Heart right ventricle (tissue), 16 donors: ENCODE results near the gene ZNF705A. TPM values are rescaled to one million over a fixed set of nuclear protein-coding genes. Genes with fewer than 3 reads are reported as not detected.
"Not testable (repeated sequence)": the region's sequence is repeated elsewhere in the genome, so short reads cannot be mapped to it uniquely, and the experiment has no call there.

Source experiments
- ATAC-seq, 8 donors: fragments of 200-7000 bp; cut with Tn5 transposase; one replicate each; pipeline ENCODE4 v1.9.1; 2020; ENCODE audit warnings: mild to moderate bottlenecking in 8 of 8, moderate library complexity in 8 of 8, moderate number of reproducible peaks in 1 of 8
- DNase-seq, 2 donors: peaks; one replicate each; pipeline ENCODE4 v3.0.0-alpha.2; 2020
- H3K27ac ChIP-seq, 10 donors: fragments of 200-600 bp; sonication (generic) in 2 of 10; one replicate each; pipeline versions ENCODE4 v1.5.0 to v1.8.0; 2020 to 2022; ENCODE audit warnings: mild to moderate bottlenecking in 3 of 10
- H3K27me3 ChIP-seq, 7 donors: fragments of 200-600 bp; one replicate each; pipeline ENCODE4 v1.8.0; 2021 to 2022; ENCODE audit warnings: mild to moderate bottlenecking in 2 of 7
- H3K36me3 ChIP-seq, 9 donors: fragments of 200-600 bp; sonication (generic) in 1 of 9; one replicate each; pipeline versions ENCODE4 v1.5.0 to v1.8.0; 2020 to 2022; ENCODE audit warnings: mild to moderate bottlenecking in 2 of 9
- H3K4me1 ChIP-seq, 9 donors: fragments of 200-600 bp; sonication (generic) in 1 of 9; one replicate each; pipeline versions ENCODE4 v1.5.0 to v1.8.0; 2020 to 2022; ENCODE audit warnings: mild to moderate bottlenecking in 4 of 9
- H3K4me3 ChIP-seq, 10 donors: fragments of 200-600 bp; sonication (generic) in 2 of 10; one replicate each; pipeline versions ENCODE4 v1.5.0 to v1.8.0; 2020 to 2022; ENCODE audit warnings: mild to moderate bottlenecking in 7 of 10, moderate library complexity in 2 of 10
- H3K9me3 ChIP-seq, 11 donors: fragments of 200-600 bp in 10 of 11; sonication (generic) in 2 of 11; one replicate each; pipeline versions ENCODE4 v1.5.0 to v1.8.0; 2013 to 2022; ENCODE audit warnings: mild to moderate bottlenecking in 2 of 11, control low read depth in 1 of 11, moderate library complexity in 1 of 11
- CTCF ChIP-seq, 9 donors: fragments of 200-600 bp; sonication (generic) in 2 of 9; IDR thresholded peaks; one replicate each; pipeline versions ENCODE4 v1.5.0 to v1.8.0; 2021 to 2022; ENCODE audit warnings: antibody characterized with exemption in 9 of 9, mild to moderate bottlenecking in 5 of 9, moderate library complexity in 1 of 9
- WGBS, 2 donors: extraction: QIAGEN DNeasy Blood & Tissue Kit; methylation state at CpG; one replicate each; pipeline ENCODE4 v1.1.7; 2013; ENCODE audit warnings: inconsistent platforms in 1 of 2; 5-methylcytosine and 5-hydroxymethylcytosine counted together
- intact Hi-C, 10 donors: fragments of 100-400 bp; cut with DNase I; formaldehyde crosslinking; loops; one replicate each; pipeline versions ENCODE4 v1.11.1 to v1.14.2; 2022
- long read RNA-seq, 3 donors: library from polyadenylated mRNA; unstranded; transcript quantifications; one replicate each; pipeline ENCODE4 v2.0.0, GENCODE V29; 2020 to 2021
- polyA plus RNA-seq, 2 donors: library from polyadenylated mRNA; stranded (reverse); fragments of 200-250 nt; gene quantifications; one replicate each; pipeline ENCODE4 v1.2.3, GENCODE V29; 2013
- total RNA-seq, 10 donors: library from RNA; stranded (reverse); fragmentation: NEBNext Ultra II Directional in 3 of 10; extraction: Animal tissue kit (Norgen Biotek cat#: 25700) in 3 of 10; gene quantifications; one replicate each; pipeline versions ENCODE4 v1.2.1 to v1.2.4, GENCODE V29; 2021 to 2023
- donor health status: Arrhythmogenic right ventricular cardiomyopathy.
- donor health status: ischemic (EF 13 %, LVEDD 7.1; RV severe dilation, severe dysfunction).
- donor health status: healthy with polysubstance abuse.
- donor health status: DM: no; HTN: yes; CAD: no.
- donor health status: DM: no; HTN: no; CAD: no.
- donor health status: ischemic (EF 25% LVEDD 6.9; RV normal size, moderate dysfunction).
- donor health status: ischemic (EF 25% LVEDD 5.7; RV mildly dilated, moderate dysfunction).
- donor health status: healthy.
- donor health status: DM: yes; HTN: yes; CAD: no.
- donor health status: Ischemic cardiomyopathy.
- donor health status: ischemic (EF 35%, LVEDD 5.7; RV mildly dilated, moderate dysfunction).
- donor health status: nonischemic (EF 11% LVEDD 7.7; RV severe dilation, severe dysfunction).
- donor health status: DM: yes; HTN: yes; CAD: no.
- donor health status: PGD.
- donor health status: ischemic (EF 29% LVEDD 5.4; RV normal size, mild dysfunction).
- donor health status: nonischemic (EF 23%, LVEDD 6.1; RV moderate dilation, normal function).

The ZNF705A gene
- total RNA-seq (not detected), polyA plus RNA-seq (not detected)
- long read RNA-seq, donor 1, result 0 reads
- long read RNA-seq, donor 2, result 0 reads
- long read RNA-seq, donor 3, result 0 reads

GRCh38 chr12:8156845-8157244, at the start of gene ZNF705A:
TSS of gene ZNF705A (plus strand) at chr12:8157015. CDS start at chr12:8172626, 15,611 bp downstream.
- Histone ChIP-seq H3K9me3 (no peaks in the 10 kb centered on the region), H3K27me3 (peaks cover 0 to 23% (median 0%) of the 10 kb centered on the region in 7 donors), H3K27ac (peak within 1 kb of the TSS in 3 of 10 donors; percentile 16 to 86 (median 48)), H3K4me1 (peaks cover 0 to 20% (median 0%) of the 10 kb centered on the region in 9 donors), H3K4me3 (no peak within 1 kb of the TSS), H3K36me3 (no peaks in the 10 kb centered on the region)
- DNase-seq (no peak), ATAC-seq (no peak)
- no peak for TF ChIP-seq CTCF (IDR thresholded peaks at IDR 0.05)
- WGBS, 2 donors, result 61 to 70% methylated on average over 3 of the region's 3 CpGs
- intact Hi-C loops, result no loop called here

DNA sequence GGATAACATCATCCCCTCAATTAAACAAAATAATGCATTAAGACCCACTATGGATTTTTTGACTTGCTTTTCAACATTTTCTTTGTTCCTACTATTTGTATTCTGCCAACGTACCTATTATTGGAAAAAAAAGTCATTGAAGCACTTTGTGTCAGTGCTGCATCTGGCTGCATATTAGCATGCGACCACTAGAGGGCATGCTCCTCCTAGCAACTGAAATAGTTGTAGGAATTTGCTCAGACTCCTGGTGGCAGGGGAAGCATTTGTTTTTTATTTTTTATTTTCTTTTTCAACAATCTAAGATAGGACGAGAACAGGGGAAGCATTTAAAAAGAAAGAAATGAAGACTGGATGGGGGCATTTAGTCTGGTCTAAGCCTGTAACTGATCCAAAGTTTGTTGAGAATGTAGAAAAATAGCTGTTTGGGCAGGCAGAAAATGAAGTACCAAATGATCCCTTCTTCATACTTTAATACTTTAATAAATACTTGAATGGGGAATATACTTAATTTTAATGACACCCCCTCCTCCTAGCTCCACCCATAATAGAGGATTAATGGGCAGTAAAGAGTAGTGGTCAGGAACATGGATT, 47.9 kb upstream of the ZNF705A start:
- DNase-seq (peak; percentile 60 to 73), ATAC-seq (peak in 6 of 8 donors; percentile 63 to 81 (median 67))
- H3K4me3 ChIP-seq, result no peak overlapping the region
- 0 to 1% methylated on average over 3 of the region's 3 CpGs for WGBS, 2 donors
- peaks cover 0 to 6% (median 0%) of the 10 kb centered on the region in 9 donors for H3K4me1 ChIP-seq
- TF ChIP-seq CTCF (IDR thresholded peaks at IDR 0.05), result peak in 8 of 9 donors; percentile 96 to 99 (median 98)
- H3K36me3 ChIP-seq, result peaks cover 0 to 39% (median 5%) of the 10 kb centered on the region in 9 donors
- intact Hi-C loops, result loop anchor here in 8 of 10 donors (2.0 to 10.0 kb wide), 6 partner anchors 76 to 283 kb away; no protein-coding TSS in a partner anchor
- no peak overlapping the region for H3K27ac ChIP-seq
- H3K27me3 ChIP-seq, result no peaks in the 10 kb centered on the region
- H3K9me3 ChIP-seq, result peaks cover 0 to 11% (median 0%) of the 10 kb centered on the region in 11 donors

GRCh38 chr12:8113117-8113516, 43.7 kb upstream of the ZNF705A start:
- intact Hi-C loops, result loop anchor here in 3 of 10 donors (5.0 to 10.0 kb wide), 4 partner anchors 62 to 279 kb away; partner anchors contain the start of gene FAM90A1 (in 1 of the 3)
- not testable (repeated sequence) for DNase-seq, ATAC-seq, H3K27ac ChIP-seq, H3K4me3 ChIP-seq, H3K4me1 ChIP-seq, H3K27me3 ChIP-seq, H3K9me3 ChIP-seq
- 96 to 99% methylated on average over 4 of the region's 4 CpGs for WGBS, 2 donors
- peaks cover 0 to 14% (median 0%) of the 10 kb centered on the region in 9 donors for H3K36me3 ChIP-seq

DNA sequence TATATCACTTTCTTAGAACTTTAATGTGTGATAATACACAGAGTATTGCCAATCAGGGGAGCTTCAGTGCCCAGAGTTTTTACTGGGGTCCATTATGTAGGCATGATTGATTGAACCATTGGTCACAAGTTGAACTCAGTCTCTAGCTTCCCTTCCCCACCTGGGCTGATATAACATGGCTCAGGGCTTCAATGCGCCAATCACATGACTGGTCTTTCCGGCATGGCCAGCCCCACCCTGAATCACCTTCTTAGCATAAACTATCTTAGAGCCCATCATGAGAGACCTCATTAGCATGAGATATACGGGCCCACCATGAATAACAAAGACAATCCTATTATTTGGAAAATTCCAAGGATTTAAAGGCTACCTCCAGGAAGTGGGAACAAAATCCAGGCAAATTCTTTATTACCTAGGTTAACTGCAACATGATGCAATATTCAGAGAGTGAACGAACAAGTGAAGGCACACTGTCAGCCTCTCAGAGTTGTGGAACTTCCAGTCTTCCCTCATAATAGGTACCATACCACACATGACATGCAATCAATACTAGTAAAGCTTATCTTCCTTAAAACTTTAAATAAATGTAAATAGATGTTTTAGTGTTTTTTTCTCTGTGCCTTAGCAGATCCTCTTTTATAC, 36.6 kb upstream of the ZNF705A start:
- TF ChIP-seq CTCF (IDR thresholded peaks at IDR 0.05), result no peak
- intact Hi-C loops, result no loop called here
- 96 to 97% methylated on average over 4 of the region's 4 CpGs for WGBS, 2 donors

More for the DNA sequence above, 36.6 kb upstream of the ZNF705A start:
- no peak overlapping the region for H3K27ac ChIP-seq
- peaks cover 0 to 15% (median 0%) of the 10 kb centered on the region in 9 donors for H3K36me3 ChIP-seq
- DNase-seq (no peak), ATAC-seq (no peak)
- no peaks in the 10 kb centered on the region for H3K9me3 ChIP-seq
- no peak overlapping the region for H3K4me3 ChIP-seq
- H3K4me1 ChIP-seq, result peaks cover 0 to 5% (median 0%) of the 10 kb centered on the region in 9 donors
- H3K27me3 ChIP-seq, result no peaks in the 10 kb centered on the region
